GM21786 (cell line): ENCODE data around the gene WFS1.

Source experiments
- ATAC-seq: cut with Tn5 transposase; IDR thresholded peaks from one replicate; pipeline ENCODE4 v1.9.1; 2021; ENCODE audit not compliant: unreplicated experiment

WFS1 gene

GRCh38 chr4:6298852-6299251 lies 29.2 kb downstream of the WFS1 start:
- ATAC-seq: no peak

- no peak for ATAC-seq
Measured at GRCh38 chr4:6299875-6300274, 30.2 kb downstream of the WFS1 start.

DNA sequence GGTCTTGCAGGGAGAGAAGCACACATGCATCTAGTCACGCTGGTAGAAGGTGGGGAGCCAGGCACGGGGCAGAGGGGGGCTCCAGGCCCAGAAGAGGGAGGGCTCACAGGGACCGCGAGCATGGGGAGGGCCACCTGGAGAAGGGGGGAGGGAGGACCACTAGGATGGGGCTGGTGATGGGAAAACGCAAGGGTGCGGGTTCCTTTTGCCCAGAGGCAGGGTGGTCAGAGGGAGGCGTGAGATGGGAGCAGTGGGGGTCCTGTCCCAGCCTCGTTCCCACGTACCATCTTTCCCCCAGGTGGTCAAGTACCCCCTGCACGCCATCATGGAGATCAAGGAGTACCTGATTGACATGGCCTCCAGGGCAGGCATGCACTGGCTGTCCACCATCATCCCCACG lies 30.7 kb downstream of the WFS1 start:
- no peak for ATAC-seq

DNA sequence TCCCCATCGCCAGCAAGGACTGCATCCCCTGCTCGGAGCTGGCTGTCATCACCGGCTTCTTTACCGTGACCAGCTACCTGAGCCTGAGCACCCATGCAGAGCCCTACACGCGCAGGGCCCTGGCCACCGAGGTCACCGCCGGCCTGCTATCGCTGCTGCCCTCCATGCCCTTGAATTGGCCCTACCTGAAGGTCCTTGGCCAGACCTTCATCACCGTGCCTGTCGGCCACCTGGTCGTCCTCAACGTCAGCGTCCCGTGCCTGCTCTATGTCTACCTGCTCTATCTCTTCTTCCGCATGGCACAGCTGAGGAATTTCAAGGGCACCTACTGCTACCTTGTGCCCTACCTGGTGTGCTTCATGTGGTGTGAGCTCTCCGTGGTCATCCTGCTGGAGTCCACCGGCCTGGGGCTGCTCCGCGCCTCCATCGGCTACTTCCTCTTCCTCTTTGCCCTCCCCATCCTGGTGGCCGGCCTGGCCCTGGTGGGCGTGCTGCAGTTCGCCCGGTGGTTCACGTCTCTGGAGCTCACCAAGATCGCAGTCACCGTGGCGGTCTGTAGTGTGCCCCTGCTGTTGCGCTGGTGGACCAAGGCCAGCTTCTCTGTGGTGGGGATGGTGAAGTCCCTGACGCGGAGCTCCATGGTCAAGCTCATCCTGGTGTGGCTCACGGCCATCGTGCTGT lies 31.5 kb downstream of the WFS1 start:
- ATAC-seq: no peak

DNA sequence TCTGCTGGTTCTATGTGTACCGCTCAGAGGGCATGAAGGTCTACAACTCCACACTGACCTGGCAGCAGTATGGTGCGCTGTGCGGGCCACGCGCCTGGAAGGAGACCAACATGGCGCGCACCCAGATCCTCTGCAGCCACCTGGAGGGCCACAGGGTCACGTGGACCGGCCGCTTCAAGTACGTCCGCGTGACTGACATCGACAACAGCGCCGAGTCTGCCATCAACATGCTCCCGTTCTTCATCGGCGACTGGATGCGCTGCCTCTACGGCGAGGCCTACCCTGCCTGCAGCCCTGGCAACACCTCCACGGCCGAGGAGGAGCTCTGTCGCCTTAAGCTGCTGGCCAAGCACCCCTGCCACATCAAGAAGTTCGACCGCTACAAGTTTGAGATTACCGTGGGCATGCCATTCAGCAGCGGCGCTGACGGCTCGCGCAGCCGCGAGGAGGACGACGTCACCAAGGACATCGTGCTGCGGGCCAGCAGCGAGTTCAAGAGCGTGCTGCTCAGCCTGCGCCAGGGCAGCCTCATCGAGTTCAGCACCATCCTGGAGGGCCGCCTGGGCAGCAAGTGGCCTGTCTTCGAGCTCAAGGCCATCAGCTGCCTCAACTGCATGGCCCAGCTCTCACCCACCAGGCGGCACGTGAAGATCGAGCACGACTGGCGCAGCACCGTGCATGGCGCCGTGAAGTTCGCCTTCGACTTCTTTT lies 32.2 kb downstream of the WFS1 start:
- ATAC-seq: no peak

GRCh38 chr4:6302869-6303268 lies 33.2 kb downstream of the WFS1 start:
- ATAC-seq: no peak

GRCh38 chr4:6303943-6304342 lies 34.3 kb downstream of the WFS1 start:
- ATAC-seq: no peak

DNA sequence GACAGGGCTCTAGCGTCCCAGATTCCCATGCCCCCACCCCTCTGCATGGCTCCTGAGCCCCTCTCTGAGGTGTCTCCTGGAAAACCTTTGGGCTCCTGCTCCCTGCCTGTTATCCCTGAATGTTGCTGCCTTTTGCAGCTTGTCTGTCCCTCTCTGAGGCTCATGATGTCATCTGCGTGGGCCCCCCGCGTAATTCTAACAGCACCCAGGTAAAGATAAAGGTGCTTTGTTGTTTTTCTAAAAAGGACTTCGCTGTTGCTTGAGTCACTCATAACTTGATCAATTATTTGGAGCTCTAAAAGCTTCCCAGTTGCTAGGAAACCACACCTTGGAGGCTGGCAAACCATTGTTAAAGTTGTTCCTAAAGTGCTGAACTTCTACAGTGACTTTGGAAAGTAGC lies 36.6 kb downstream of the WFS1 start:
- ATAC-seq: no peak

DNA sequence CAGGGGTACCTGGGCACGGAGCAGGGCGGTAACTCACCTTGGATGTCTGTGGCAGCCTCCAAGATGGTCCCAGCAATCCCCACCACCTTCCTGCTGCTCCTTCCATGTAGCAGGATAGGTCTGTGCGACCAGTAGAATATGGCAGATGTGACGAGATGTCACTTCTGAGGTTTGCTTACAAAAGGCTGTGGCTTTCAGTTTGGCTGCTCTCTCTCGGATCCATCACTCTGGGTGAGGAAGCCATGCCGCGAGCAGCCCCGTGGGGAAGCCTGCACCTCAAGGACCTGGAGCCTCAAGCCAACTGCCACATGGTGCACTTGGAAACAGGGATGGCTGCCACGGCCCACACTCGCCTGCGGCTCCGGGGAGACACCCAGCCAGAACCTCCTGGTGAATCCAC lies 37.6 kb downstream of the WFS1 start:
- ATAC-seq: no peak

DNA sequence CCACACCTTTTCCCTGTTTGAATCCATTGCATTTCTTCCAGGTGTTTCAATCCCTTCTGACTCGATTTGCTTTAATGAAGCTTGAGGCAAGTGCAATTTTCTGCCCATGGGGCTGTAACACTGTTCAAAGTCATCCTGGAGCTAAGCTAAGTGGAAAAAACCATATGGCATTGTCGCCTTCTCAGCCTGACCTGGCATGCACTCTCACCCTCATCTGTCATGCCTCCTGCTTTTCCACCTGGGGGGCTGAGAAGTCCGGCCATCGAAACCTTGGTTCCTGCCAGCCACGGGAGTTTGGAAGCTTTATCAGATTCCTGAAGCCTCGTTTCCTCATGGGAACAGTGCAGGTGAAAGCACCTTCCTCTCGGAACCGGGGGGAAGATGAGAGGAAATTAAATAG lies 38.2 kb downstream of the WFS1 start:
- no peak for ATAC-seq

DNA sequence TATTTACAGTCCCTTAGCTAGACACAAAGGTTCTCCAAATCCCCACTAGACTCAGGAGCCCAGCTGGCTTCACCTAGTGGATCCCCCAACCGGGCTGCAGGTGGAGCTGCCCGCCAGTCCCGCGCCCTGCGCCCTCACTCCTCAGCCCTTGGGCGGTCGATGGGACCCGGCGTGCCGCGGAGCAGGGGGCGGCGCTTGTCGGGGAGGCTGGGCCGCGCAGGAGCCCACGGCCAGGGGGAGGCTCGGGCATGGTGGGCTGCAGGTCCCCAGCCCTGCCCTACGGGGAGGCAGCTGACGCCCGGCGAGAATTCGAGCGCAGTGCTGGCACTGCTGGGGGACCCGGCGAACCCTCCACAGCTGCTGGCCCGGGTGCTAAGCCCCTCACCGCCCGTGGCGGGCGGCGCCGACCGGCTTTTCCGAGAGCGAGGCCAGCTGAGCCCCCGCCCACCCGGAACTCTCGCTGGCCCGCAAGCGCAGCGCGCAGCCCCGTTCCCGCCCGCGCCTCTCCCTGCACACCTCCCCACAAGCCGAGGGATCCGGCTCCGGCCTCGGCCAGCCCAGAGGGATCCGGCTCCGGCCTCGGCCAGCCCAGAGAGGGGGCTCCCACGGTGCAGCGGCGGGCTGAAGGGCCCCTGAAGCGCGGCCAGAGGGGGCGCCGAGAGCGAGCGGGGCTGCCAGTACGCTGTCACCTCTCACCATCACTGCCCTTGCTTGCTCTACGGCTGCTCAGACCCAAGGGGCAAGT lies 39.4 kb downstream of the WFS1 start:
- no peak for ATAC-seq

DNA sequence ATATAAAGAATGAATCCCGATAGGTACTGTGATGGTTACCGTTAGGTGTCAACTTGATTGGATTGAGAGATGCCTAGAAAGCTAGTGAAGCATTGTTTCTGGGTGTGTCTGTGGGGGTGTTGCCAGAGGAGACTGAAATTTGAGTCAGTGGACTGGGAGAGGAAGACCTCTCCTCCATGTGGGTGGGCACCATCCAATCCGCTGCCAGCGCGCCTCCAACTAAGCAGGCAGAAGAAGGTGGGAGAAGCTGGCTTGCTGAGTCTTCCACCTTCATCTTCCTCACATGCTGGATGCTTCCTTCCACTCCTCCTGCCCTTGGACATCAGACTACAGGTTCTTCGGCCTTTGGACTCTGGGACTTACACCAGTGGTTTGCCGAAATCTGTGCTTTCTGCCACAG lies 40.1 kb downstream of the WFS1 start:
- ATAC-seq: no peak

GRCh38 chr4:6313216-6313615 lies 43.6 kb downstream of the WFS1 start:
- no peak for ATAC-seq

DNA sequence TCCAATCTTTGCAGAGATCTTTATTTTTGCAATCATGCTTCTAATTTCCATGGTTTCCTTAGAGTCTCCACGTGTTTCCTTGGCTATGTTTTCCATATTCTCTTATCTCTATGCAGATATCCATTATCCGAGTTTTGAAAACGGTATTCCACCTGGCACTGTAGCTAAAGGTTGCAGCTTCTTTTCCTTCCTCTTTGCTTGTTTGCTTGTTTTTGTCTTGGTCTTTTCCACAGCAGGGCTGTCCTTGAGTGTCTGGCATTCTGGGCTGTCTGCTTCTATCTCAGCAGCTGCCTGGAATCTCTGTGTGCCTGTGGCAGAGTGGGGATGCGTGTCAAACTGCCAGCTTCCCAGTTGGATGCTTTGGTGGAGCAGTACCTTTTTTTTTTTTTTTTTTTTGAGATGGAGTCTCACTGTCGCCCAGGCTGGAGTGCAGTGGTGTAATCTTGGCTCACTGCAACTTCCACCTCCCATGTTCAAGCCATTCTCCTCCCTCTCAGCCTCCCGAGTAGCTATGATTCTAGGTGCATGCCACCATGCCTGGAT lies 46.9 kb downstream of the WFS1 start:
- no peak for ATAC-seq

DNA sequence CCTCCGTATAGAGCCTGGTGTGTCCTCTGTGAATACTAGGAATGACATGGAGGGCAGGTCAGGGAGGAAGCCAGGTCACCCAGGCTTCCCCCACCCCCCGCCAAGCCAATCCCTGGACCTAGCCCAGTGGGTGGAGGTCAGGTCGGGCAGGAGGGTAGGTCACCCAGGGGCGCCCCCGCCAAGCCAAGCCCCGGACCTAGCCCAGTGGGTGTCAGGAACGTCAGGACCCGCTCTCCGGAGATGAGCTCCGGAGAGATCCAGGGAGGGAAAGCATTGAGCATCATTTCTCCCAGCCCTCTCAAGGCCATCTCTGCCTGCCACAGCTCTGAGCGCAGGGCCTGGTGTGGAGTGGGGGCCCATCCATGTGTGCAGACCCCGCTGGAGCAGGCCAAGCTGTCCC lies 48.6 kb downstream of the WFS1 start:
- ATAC-seq: no peak

GRCh38 chr4:6319530-6320150 lies 50.0 kb downstream of the WFS1 start:
- no peak for ATAC-seq

GRCh38 chr4:6320663-6321062 lies 51.0 kb downstream of the WFS1 start:
- ATAC-seq: no peak

GRCh38 chr4:6321361-6321760 lies 51.7 kb downstream of the WFS1 start:
- ATAC-seq: no peak

GRCh38 chr4:6322067-6322760 lies 52.6 kb downstream of the WFS1 start:
- no peak for ATAC-seq

DNA sequence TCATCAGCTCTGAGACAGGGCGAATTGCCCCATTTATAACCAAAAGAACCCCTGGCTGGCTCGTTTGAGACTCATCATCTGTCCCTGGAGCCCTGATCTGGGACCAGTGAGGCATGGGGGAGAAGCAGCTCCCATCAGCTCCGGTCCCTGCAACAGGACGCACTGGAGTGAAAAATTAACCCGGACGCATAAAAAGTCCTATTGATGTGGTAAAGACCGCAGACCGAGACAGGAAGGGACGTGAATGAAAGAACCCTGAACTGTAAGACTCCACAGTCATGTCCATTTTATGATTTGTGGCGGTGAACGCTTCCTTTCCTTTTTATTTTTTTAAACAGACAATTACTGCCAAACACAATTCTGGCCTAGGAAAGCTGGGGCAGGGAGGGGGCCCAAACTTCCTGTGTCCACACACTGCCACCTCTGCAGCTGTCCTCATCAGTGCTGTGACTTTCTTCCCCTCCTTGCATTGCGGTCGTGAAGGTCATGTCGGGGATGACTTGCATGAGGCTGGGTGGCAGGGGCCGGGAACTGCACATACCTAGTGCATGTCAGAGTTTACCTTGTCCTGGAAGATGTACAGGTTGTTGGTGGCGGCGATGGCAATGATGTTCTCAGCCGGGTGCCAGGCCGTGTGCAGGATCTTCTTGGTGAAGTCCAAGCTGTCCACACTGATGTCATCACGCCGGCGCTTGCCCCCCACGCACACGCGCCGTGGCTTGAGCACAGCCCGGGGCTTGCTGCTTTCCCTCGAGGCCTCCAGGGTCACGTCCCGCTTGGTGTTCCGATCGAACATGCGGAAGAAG lies 53.3 kb downstream of the WFS1 start:
- peak; percentile 40 for ATAC-seq
